BE2C (cell line): ENCODE data around the gene ST7L.

Experiments
- DNase-seq: peaks from one replicate; pipeline ENCODE4 v3.0.0-alpha.2; 2020
- H3K27me3 ChIP-seq: fragments of 250-450 bp; sonication (Bioruptor Pico); 2 replicates; pipeline ENCODE4 v1.5.1; 2020; ENCODE audit warnings: mild to moderate bottlenecking
- H3K36me3 ChIP-seq: fragments of 250-450 bp; sonication (Bioruptor Pico); 2 replicates; pipeline ENCODE4 v1.5.1; 2020; ENCODE audit warnings: mild to moderate bottlenecking
- H3K4me1 ChIP-seq: fragments of 250-450 bp; sonication (Bioruptor Pico); 2 replicates; pipeline ENCODE4 v1.5.1; 2020
- H3K4me3 ChIP-seq: 2 replicates; pipeline ENCODE4 v1.5.1; 2011; ENCODE audit warnings: low read depth, low read length
- H3K9me3 ChIP-seq: fragments of 250-450 bp; sonication (Bioruptor Pico); 2 replicates; pipeline ENCODE4 v1.5.1; 2020
- CTCF ChIP-seq: IDR thresholded peaks from 2 replicates; pipeline ENCODE4 v1.5.1; 2012; ENCODE audit warnings: mild to moderate bottlenecking, low read depth, low read length

Gene ST7L

GRCh38 chr1:112478314-112478713 lies 140.6 kb downstream of the ST7L start:
- Histone ChIP-seq H3K4me1 (no peaks in the 10 kb centered on the region), H3K36me3 (no peaks in the 10 kb centered on the region), H3K4me3 (no peak overlapping the region), H3K27me3 (no peaks in the 10 kb centered on the region), H3K9me3 (no peaks in the 10 kb centered on the region)
- no peak for TF ChIP-seq CTCF
- DNase-seq, result no peak

GRCh38 chr1:112477550-112477949 lies 141.4 kb downstream of the ST7L start:
- Histone ChIP-seq H3K4me3 (no peak overlapping the region), H3K9me3 (no peaks in the 10 kb centered on the region), H3K4me1 (no peaks in the 10 kb centered on the region), H3K27me3 (no peaks in the 10 kb centered on the region), H3K36me3 (no peaks in the 10 kb centered on the region)
- DNase-seq, result no peak
- no peak for TF ChIP-seq CTCF
